Activated naive CD4-positive, alpha-beta T cell treated with anti-CD3 and anti-CD28 coated beads, Interleukin-2, amount 50 U/mL, for 24 hours (primary cell): ENCODE measurements around the gene TNS1.
"Not testable (repeated sequence)": the region's sequence is repeated elsewhere in the genome, so short reads cannot be mapped to it uniquely, and the experiment has no call there.

ENCODE experiments used
- H3K27ac Mint-ChIP-seq: one replicate; pipeline ENCODE4 v1.8.0; 2021; ENCODE audit warnings: mild to moderate bottlenecking, mixed read lengths
- H3K27me3 Mint-ChIP-seq: one replicate; pipeline ENCODE4 v1.8.0; 2021; ENCODE audit warnings: mixed read lengths
- H3K36me3 Mint-ChIP-seq: one replicate; pipeline ENCODE4 v1.8.0; 2021; ENCODE audit warnings: mixed read lengths
- H3K4me1 Mint-ChIP-seq: one replicate; pipeline ENCODE4 v1.8.0; 2021; ENCODE audit warnings: mixed read lengths
- H3K4me3 Mint-ChIP-seq: one replicate; pipeline ENCODE4 v1.8.0; 2021; ENCODE audit warnings: mild to moderate bottlenecking, mixed read lengths
- H3K9me3 Mint-ChIP-seq: one replicate; pipeline ENCODE4 v1.8.0; 2021; ENCODE audit warnings: mixed read lengths

TNS1 gene

DNA sequence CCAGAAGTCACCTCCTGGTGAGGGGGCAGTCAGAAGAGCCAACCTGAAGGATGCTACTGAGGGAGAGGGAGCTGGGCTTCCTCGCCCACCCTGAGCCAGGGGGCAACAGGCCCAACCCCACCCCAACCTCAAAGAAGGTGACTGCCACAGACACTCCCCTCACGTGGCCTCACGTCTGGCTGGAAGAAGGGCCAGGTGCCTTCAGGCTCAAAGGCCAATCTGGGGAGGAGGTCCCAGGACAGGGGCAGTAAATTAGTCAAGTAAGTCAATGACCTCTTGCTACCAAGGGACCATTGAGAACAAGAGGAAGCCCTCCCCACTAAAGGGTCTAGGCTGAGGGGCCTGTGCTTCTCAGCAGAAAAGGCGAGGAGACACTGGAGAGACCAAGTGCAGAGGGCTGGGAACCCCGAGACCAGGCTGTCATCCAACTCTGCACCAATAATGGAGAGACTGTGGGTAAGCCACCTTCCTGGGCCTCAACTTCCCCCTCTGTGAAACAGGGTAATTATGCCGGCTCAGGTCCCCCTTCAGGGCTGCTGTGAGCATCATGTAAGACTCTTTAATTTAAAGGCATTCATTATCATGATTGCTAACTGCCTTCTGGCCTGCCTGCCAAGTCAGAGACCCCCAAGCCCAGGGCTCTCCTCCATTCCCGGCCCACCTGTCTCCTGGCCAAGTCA is 20.2 kb upstream of the TNS1 start:
- Mint-ChIP-seq H3K27me3 (no peaks in the 10 kb centered on the region), H3K27ac (no peak overlapping the region), H3K4me3 (no peak overlapping the region), H3K36me3 (no peaks in the 10 kb centered on the region), H3K9me3 (no peaks in the 10 kb centered on the region), H3K4me1 (no peaks in the 10 kb centered on the region)

DNA sequence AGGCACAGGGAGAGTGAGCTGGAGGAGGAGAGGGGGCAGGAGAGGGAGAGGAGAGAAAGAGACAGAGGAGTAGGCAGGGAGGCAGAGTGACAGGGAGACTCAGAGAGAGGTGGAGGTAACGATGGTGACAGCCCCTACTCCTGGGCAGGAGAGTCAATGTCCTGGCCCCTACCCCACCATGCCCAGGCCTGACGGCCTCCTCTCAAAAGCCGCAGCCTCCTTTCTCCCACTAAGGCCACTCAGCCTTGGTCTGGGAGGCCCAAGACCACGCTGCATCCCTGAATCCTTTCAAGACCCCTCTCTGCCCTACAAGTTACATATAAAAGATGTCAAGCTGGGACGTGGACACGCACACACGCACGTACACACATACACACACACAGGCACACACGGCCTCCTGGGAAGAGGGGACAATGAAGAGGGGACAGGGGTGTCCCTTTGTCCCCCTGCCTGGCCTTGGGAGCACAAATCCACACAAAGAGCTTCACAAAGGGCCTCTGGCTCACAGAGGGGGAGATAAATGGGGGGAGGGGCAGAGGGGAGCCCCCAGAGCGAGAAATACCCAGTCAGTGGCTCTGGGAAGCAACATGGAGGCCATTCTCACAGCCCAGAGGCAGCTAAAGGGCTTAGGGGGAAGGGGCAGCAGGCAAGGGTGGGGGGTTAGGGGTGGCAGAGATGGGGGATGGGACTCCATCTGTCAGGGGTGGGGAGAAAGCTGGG is 19.5 kb upstream of the TNS1 start:
- no peaks in the 10 kb centered on the region for H3K9me3 Mint-ChIP-seq
- H3K36me3 Mint-ChIP-seq, result no peaks in the 10 kb centered on the region
- no peaks in the 10 kb centered on the region for H3K27me3 Mint-ChIP-seq
- H3K4me3 Mint-ChIP-seq, result no peak overlapping the region
- no peak overlapping the region for H3K27ac Mint-ChIP-seq
- no peaks in the 10 kb centered on the region for H3K4me1 Mint-ChIP-seq

DNA sequence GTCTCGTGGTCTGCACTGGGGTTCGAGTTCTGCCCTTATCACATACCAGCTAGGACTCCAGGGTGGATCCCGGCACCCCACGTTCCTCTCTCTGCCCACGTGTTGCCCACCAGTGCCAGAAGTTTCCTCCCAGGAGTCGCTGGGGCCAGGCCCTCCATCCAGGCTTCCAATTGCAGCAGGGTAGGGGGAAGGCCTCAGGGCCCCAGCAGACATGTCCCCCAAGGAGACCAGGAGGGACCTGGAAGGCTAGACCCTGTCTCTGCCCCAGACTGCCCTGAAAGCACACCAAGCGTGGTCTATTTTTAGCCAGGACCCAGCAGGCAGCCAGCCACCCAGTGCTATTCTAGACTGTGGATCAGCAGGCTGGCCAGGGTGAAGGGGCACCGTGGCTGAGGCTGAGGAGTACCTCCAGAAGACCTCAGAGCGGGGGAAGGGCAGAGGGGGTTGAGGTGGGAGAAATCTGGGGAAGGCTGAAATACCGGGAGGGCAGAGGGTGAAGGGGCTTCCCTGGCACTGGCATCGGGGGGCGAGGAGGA is 18.8 kb upstream of the TNS1 start:
- Mint-ChIP-seq H3K4me1 (no peaks in the 10 kb centered on the region), H3K27me3 (no peaks in the 10 kb centered on the region), H3K4me3 (no peak overlapping the region), H3K9me3 (no peaks in the 10 kb centered on the region), H3K27ac (no peak overlapping the region), H3K36me3 (no peaks in the 10 kb centered on the region)

DNA sequence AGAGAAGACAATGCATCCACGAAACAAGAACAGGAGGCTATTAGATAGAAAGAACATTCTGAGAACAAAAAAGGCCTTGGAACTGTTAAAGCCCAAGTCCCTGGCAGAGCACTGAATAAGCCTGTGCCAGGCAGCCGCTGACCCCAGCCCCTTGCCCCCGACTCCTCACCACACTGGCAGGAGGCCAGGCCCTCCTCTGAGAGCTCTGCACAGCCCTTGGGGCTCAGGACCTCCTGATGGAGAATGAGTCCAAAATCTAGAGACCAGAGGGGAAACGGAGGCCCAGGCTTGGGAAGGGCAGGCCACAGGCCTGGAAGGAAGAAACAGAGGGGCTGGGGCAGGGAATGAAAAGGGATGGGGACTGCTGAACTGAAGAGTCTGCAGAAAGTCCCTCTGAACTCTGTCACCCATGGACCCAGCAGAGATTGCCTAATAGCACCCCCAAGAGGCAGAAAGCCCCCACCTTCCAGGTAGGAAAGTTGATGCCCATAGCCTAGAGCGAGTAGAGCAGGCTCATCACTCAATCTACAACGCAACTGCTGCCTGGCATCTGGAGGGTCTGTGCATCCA is 18.3 kb upstream of the TNS1 start:
- Mint-ChIP-seq H3K27ac (no peak overlapping the region), H3K27me3 (no peaks in the 10 kb centered on the region), H3K36me3 (no peaks in the 10 kb centered on the region), H3K4me3 (no peak overlapping the region), H3K9me3 (no peaks in the 10 kb centered on the region), H3K4me1 (no peaks in the 10 kb centered on the region)

DNA sequence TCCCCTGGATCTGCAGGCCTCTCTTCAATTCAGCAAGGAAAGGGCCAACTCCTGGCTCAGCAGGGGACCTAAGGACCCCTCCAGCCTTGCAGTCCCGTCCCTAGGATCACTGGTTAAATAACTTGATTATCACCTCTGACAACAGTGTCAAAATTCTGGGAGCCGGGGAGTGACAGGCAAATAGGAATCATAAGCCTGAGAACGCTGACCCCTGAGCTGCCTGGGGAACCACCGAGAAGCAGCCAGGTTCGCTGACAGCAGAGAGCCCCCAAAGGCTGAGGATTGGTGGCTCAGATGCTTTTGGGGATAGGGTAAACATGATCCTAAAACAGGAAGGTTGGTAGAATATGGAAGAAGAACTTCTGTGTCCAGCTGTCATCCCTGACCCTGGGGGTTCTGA is 17.5 kb upstream of the TNS1 start:
- Mint-ChIP-seq H3K4me3 (no peak overlapping the region), H3K36me3 (no peaks in the 10 kb centered on the region), H3K27me3 (no peaks in the 10 kb centered on the region), H3K9me3 (no peaks in the 10 kb centered on the region), H3K4me1 (no peaks in the 10 kb centered on the region), H3K27ac (no peak overlapping the region)

DNA sequence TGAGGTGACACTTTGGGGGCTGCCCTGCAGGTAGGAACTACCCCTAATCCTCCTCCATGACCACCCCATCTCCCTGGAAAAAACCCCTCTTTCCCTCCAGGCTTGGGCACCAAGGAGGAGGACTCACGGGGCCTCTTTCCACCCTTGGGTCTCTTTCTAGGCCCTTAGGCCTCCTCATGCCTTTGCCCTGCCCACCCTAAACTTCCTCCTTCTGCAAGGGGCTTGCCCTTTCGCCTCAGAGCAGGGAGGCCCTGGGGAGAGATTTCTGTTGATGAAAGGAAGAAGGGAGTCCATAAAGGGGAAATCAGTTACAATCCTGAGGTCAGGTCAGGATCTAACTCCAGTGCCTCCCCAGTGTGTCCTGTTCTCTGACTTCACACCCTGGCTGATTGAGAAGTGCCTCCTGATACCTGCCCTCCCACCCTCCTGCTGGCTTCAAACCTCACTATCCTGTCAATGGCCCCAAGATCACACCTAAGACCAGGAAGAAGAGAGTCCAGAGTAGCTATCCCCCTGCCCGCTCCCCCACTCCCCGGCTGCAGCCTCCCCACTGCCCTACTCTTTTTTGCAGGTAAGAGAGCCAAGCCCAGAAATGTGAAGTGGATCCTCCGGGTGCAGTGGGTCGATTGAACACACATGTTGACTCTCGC is 16.7 kb upstream of the TNS1 start:
- H3K9me3 Mint-ChIP-seq, result no peaks in the 10 kb centered on the region
- no peak overlapping the region for H3K4me3 Mint-ChIP-seq
- H3K27me3 Mint-ChIP-seq, result no peaks in the 10 kb centered on the region
- no peaks in the 10 kb centered on the region for H3K4me1 Mint-ChIP-seq
- no peaks in the 10 kb centered on the region for H3K36me3 Mint-ChIP-seq
- H3K27ac Mint-ChIP-seq, result no peak overlapping the region

DNA sequence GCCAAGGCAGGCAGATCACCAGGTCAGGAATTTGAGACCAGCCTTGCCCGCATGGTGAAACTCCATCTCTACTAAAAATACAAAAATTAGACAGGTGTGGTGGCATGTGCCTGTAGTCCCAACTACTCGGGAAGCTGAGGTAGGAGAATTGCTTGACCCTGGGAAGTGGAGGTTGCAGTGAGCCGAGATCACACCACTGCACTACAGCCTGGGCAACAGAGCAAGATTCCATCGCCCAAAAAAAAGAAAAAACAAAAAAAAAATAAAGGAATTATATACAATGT is 16.0 kb upstream of the TNS1 start:
- H3K36me3 Mint-ChIP-seq, H3K27ac Mint-ChIP-seq, H3K27me3 Mint-ChIP-seq, H3K4me1 Mint-ChIP-seq, H3K9me3 Mint-ChIP-seq, H3K4me3 Mint-ChIP-seq: not testable (repeated sequence)

DNA sequence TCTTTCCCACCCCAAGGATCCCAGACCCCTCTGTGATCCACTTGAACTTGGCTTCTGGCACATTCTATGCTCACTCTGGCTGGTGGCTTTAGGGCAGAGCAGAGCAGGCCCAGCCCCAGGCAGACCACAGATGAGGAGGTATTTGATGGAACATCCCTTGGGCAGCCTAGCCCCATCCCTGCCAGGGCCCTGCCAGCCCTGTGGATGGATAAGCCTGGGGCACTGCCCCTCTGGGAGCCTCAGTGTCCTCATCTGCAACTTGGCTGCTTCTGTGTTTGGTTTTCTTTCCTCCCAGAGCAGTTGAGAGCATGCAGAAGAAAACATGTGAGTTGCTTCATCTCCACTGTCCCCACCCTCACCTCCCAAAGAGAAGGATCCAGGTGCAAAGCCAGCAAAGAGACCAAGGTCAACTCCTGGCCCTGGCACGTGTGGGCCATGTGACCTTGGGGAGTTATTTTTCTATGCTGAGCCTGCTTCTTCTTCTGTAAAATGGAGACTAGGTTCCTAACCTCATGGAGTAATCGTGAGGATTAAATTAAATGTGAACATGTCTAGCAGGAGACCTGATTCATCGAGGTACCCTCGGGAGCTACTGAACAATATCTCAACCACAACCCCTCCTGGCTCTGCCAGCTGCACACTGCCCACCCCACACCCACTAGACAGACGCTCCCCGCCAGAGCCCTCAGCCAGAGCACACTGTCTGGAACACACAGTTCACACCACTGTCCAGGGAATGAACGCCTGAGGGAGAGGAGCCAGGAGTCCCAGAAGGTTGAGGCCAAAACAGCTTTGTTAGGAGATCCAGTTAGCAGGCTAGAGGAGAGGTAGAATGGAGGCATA is 14.6 kb upstream of the TNS1 start:
- no peak overlapping the region for H3K4me3 Mint-ChIP-seq
- H3K36me3 Mint-ChIP-seq, result no peaks in the 10 kb centered on the region
- no peaks in the 10 kb centered on the region for H3K9me3 Mint-ChIP-seq
- H3K4me1 Mint-ChIP-seq, result no peaks in the 10 kb centered on the region
- H3K27ac Mint-ChIP-seq, result no peak overlapping the region
- peaks cover 5% of the 10 kb centered on the region for H3K27me3 Mint-ChIP-seq

DNA sequence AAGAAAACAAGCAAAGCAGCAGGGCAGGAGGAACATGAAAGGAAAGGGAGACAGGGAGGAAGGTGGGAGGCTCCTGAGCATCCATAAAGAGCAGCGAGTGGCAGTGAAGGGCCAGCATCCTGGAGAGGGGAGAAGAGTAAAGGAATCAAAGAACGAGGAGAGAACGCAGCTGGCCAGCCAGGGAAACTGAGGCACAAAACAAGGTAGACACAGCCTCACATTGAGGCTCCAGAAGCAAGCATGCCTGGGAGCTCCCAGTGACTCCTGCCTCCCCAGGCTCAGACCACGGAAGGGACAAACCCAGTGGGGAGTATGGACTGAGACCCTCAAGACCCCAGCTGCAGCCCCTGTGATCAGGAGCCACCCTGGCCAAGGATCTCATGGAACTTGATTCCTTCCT is 14.0 kb upstream of the TNS1 start:
- no peak overlapping the region for H3K27ac Mint-ChIP-seq
- H3K27me3 Mint-ChIP-seq, result peaks cover 8% of the 10 kb centered on the region
- no peaks in the 10 kb centered on the region for H3K9me3 Mint-ChIP-seq
- no peaks in the 10 kb centered on the region for H3K36me3 Mint-ChIP-seq
- no peaks in the 10 kb centered on the region for H3K4me1 Mint-ChIP-seq
- no peak overlapping the region for H3K4me3 Mint-ChIP-seq

DNA sequence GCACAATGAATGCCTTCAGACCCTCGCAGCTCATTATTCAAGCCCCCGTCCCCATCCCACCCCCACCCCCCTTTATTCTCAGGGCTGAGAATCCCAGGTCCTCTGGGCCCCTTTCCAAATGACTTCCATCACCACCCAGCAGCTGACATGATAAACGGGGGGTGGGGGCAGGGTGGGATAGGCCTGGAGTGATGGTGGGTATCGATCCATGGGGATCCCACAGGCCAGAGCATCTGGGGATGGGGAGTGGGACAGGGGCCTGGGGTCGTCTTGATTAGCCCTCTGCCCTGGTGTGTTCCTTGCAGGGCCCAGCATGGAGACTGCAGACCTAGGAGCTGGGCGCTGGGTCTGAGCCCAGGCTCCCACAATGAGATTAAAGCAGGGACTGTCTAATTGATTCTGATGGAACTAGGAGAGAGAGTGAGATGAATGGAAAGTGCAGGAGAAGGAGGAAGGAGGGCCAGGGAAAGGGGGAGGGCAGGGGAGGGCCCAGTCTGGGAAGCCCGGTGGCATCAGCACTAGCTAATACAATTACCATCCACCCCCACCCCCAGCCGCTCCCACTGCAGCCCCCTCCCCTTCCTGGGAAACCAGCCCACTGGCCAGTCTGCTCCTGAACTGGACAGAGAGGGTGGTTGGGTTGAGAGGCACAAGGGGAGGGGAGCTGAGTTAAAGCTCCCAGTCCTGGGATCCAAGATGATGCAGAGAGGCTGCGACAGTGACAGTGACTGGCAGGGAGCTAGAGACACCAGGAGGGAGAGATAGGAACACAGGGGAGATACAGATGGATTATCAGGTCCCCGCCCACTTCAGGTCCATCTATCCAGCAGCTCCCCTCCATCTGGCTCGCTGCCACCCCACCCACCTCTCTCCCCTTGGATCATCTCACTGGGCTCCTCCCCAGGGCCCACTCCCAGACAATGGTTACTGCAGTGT is 13.1 kb upstream of the TNS1 start:
- H3K27ac Mint-ChIP-seq, result no peak overlapping the region
- no peaks in the 10 kb centered on the region for H3K36me3 Mint-ChIP-seq
- no peaks in the 10 kb centered on the region for H3K9me3 Mint-ChIP-seq
- peaks cover 12% of the 10 kb centered on the region for H3K27me3 Mint-ChIP-seq
- peaks cover 2% of the 10 kb centered on the region for H3K4me1 Mint-ChIP-seq
- H3K4me3 Mint-ChIP-seq, result no peak overlapping the region

DNA sequence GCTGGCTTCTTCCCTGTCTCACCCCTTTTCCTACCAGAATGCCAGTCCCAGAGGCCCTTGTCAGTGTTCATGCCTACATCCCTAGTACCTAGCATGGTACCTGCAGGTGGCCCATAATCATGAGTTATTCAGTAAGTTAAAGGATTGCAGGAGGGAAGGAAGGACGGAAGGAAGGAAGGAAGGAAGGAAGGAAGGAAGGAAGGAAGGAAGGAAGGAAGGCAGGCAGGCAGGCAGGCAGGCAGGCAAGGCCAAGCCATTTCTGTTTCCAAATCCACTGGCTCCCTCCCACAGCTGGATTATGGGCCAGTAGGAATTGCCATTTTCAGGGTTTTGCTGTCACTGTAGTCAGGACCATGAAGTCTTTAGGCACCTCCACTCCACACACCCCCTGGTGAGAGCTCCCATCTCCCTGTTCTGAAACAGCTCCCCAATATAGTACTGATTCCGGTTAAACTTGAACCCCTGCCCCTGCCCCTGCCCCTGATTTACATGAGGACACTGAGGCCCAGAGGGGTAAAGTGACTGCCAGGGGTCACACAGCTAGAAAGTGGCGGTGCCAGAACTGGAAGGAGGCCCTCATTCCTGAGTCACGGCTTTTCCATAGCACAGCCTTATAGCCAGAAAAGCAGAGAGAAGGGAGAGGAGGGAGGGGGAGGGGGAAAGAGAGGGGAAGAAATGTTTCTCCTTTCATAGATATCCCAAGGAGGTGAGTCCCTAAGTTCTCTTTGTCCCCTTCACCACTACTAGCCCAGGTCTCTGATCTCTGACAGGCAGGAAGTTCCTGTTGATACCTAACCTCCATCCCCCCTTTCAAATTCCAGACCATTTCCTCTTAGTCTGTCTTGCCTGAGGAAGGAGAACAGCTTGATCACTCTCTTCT is 12.2 kb upstream of the TNS1 start:
- Mint-ChIP-seq H3K27ac (no peak overlapping the region), H3K9me3 (no peaks in the 10 kb centered on the region), H3K4me3 (no peak overlapping the region), H3K36me3 (no peaks in the 10 kb centered on the region), H3K27me3 (peaks cover 15% of the 10 kb centered on the region), H3K4me1 (peaks cover 5% of the 10 kb centered on the region)

DNA sequence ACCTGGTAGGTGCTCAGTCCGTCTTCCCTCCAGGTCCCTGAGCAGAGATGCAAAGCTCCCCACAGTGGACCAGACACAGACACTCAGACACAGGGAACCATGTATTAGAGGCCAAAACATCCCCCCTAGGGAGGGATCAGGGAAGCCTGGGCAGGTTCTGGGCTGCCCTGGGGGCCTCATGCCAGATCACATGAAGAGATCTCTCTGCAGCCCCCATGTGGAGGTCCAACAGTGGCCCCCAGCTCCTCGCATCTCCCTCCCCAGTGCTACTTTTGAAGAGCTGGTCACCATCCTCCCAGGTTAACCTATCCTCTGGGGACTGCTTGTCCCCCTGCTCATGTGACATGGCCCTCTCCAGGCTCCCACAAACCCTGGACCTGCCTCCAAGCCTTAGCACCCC is 10.5 kb upstream of the TNS1 start:
- Mint-ChIP-seq H3K4me3 (no peak overlapping the region), H3K4me1 (peaks cover 5% of the 10 kb centered on the region), H3K27ac (no peak overlapping the region), H3K27me3 (peaks cover 17% of the 10 kb centered on the region), H3K36me3 (no peaks in the 10 kb centered on the region), H3K9me3 (no peaks in the 10 kb centered on the region)

DNA sequence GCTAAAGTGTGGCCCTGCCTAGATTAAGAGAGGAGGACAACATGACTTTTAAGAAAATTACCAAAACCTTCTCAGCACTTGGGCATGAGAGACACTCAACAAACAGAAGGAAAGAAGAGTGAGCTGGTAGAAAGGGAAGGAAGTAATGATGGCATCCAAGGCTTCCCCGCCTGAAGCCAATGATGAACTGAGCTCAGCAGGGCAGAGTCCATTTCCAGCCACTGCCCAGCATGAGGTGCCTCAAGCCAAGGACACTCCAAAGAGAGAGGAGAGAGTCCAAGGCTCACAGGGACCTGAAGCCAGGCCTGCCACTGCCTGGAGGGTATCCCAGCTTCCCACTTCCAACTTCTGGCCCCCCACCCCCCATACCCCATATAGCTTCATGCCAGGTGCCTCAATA is 9.5 kb upstream of the TNS1 start:
- peaks cover 17% of the 10 kb centered on the region for H3K27me3 Mint-ChIP-seq
- H3K36me3 Mint-ChIP-seq, result no peaks in the 10 kb centered on the region
- H3K4me1 Mint-ChIP-seq, result peaks cover 5% of the 10 kb centered on the region
- H3K9me3 Mint-ChIP-seq, result no peaks in the 10 kb centered on the region
- no peak overlapping the region for H3K4me3 Mint-ChIP-seq
- no peak overlapping the region for H3K27ac Mint-ChIP-seq

DNA sequence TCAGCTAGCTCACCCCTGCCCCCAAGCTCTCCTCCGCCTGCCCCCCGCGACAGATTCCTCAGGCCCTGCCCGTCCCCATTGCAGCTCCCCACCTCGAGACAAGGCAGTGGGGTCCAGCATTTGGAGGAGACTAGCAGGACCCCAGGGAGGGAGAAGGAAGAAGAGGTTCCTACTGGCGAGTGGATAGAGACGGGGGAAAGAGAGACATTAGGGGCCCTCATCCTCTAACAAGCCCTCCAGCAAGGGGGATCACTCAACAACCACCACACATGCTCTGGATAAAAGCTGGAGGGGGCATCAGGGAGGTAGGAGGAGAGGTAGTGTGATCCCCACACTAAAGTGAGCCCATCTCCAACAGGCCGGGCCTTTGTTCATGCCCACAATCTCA is 8.9 kb upstream of the TNS1 start:
- H3K27ac Mint-ChIP-seq, result no peak overlapping the region
- H3K9me3 Mint-ChIP-seq, result no peaks in the 10 kb centered on the region
- peaks cover 17% of the 10 kb centered on the region for H3K27me3 Mint-ChIP-seq
- no peak overlapping the region for H3K4me3 Mint-ChIP-seq
- H3K36me3 Mint-ChIP-seq, result no peaks in the 10 kb centered on the region
- H3K4me1 Mint-ChIP-seq, result peaks cover 5% of the 10 kb centered on the region
